ENCODE results near the gene BMPR1A.

The BMPR1A gene

DNA sequence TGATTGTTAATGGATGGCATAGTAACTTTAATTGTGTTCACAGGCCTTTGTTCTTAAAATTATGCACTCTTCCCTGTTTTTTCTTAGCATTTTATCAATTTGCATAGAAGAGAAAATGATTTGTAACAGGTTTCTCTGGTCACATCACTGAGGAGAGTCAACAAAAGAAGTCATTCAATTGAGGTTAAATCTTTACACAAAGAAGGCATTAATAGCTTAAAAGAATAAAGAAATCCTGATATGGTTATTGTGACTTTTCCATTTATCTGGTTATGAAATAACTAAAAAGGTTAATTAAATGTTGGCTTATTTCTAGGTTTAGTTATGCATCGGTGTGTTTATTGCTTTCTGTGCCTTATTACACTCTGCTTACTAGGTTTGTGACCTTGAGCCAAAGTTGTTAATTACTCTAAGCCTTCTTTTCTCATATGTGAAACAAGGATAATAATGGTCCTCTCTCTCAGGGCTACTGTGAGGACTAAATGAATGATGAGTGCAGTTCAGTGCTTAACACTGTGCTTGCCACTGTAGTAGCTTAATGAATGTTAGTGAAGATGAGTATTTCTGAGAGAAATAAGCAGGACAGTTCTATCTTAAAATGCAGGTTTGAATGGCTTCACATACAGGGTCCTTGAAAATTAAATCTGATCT, 12.1 kb downstream of the BMPR1A start:
- peak; percentile 13 for DNase-seq

- DNase-seq, result no peak
Measured at GRCh38 chr10:86769991-86770390, 13.6 kb downstream of the BMPR1A start.

GRCh38 chr10:86770412-86770960, 14.1 kb downstream of the BMPR1A start:
- DNase-seq, result peak; percentile 9

DNA sequence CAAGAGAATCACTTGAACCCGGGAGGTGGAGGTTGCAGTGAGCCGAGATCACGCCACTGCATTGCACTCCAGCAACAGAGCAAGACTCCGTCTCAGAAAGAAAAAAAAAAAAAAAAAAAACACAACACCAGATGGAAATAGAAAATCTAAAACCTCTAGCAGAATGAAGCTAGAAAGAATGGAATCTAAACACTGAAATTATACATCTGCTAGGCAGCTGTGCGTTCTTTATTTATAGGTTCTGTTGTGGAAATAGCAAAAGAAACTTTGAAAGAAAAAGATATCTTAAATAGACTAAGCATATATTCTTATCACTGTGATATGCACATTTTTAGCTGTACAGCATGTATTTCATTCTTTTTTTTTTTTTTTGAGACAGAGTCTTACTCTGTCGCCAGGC, 17.1 kb downstream of the BMPR1A start:
- no peak for DNase-seq

GRCh38 chr10:86775056-86775869, 18.8 kb downstream of the BMPR1A start:
- no peak for DNase-seq

GRCh38 chr10:86775870-86776180, 19.4 kb downstream of the BMPR1A start:
- DNase-seq, result no peak

DNA sequence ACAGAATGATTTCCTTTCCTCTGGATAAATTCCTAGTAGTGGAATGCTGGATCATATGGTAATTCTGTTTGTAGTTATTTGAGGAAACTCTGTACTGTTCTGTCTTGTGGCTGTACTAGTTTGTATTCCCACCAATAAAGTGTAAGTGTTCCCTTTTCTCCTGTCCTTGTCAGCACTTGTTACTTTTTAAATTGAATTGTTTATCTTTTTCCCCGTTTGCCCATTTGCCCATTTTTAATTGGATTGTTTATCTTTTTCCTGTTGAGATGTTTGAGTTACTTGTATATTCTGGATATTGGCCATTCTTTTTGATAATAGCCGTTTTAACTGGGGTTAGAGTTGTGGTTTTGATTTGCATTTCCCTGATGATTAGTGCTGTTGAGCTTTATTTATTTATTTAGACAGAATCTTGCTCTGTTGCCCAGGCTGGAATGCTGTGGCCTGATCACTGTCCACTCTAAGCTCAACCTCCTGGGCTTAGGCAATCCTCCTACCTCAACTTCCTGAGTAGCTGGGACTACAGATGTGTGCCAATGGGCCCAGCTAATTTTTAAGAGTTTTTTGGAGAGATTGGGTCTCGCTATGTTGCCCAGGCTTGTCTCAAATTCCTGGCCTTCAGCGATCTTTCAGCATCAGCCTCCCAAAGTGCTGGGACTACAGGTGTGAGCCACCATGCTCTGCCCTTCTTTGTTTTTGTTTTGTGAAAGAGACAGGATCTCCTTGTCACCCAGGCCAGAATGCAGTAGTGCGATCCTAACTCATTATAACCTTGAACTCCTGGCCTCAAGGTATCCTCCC, 23.0 kb downstream of the BMPR1A start:
- DNase-seq, result no peak

GRCh38 chr10:86782701-86783418, 26.4 kb downstream of the BMPR1A start:
- no peak for DNase-seq

DNA sequence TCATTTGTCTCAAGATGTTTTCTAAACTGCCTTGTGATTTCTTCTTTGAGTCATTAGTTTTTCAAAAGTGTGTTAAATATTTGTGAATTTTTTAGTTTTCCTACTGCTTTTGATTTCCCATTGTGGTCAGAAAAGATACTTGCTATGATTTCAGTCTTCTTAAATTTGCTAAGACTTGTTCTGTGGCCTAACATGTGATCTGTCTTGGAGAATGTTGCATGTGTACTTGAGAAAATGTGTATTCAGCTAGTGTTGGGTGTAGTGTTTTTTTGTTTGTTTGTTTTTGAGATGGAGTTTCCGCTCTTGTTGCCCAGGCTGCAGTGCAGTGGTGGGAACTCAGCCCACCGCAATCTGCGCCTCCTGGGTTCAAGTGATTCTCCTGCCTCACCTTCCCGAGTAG, 28.6 kb downstream of the BMPR1A start:
- DNase-seq, result no peak

- no peak for DNase-seq
Measured at GRCh38 chr10:86785968-86786367, 29.5 kb downstream of the BMPR1A start.

DNA sequence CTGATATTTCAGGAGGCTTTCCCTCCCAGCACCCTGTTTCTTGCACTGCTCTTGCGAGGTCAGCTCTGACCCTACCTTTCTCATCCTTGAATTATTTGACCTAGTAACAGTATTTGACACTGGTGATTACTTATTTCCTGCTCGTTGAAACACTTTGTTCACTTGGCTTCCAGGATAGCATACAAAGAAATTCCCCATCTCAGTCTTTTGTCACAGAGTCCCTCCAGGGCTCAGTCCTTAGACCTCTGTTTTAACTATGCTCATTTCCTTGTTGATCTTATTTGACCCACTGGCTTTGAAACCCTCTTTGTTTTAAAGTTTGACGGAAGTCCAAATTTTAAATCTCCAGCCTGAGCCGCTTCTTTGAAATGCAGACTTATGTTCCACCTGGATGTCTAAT, 29.9 kb downstream of the BMPR1A start:
- no peak for DNase-seq

DNA sequence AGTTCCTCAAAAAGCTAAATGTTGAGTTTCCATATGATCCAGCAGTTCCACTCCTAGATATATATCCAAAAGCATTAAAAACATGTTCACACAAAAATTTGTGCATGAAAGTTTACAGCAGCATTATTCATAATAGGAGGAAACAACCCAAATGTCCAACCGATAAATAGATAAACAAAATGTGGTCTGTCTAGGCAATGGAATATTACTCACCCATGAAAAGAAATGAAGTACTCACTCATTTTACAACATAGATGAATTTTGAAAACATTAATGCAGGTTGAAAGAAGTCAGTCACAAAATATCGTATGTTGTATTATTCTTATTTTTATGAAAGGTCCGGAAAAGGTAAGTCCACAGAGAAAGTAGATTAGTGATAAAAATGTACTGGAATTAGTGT, 34.0 kb downstream of the BMPR1A start:
- no peak for DNase-seq

- no peak for DNase-seq
Measured at GRCh38 chr10:86792461-86793167, 36.2 kb downstream of the BMPR1A start.

- no peak for DNase-seq
Measured at GRCh38 chr10:86793696-86794095, 37.3 kb downstream of the BMPR1A start.

GRCh38 chr10:86795353-86795752, 38.9 kb downstream of the BMPR1A start:
- DNase-seq, result peak; percentile 35

DNA sequence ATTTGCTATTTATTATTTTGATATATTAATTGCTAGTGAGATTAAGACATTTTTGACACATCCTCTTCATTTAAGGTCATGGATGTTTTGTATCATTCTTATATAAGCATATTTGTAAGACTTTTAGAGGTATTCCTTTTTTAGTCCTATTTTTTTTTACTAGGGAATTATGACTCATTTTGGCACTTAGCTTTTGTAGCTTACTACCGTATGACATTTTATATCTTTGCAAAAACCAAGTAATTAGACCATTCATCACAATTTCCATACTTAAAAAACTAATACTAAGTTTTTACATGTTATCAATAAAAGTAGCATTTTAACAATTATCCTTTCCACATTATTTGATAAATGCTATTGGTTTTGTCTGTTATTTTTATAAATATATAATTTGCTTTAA, 41.6 kb downstream of the BMPR1A start:
- no peak for DNase-seq

DNA sequence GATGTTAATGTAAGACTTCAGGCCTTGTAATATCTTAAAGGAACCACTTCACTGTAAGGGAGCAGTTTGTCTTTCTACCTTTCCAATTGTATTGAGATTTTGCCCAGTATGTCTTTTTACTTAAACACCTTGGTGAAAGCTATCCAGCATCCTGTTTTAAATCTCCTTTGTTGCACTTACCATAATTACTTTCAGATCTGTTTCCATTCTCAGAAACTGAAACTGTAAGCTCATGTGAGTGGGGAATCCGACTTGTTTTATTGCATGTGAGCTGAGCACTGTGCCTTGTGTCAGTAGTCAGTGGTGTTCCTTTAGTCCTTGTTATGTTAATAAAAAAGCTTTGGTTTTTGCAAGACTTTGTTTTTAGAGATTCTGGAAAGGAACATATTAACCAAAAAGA, 42.2 kb downstream of the BMPR1A start:
- peak; percentile 50 for DNase-seq

DNA sequence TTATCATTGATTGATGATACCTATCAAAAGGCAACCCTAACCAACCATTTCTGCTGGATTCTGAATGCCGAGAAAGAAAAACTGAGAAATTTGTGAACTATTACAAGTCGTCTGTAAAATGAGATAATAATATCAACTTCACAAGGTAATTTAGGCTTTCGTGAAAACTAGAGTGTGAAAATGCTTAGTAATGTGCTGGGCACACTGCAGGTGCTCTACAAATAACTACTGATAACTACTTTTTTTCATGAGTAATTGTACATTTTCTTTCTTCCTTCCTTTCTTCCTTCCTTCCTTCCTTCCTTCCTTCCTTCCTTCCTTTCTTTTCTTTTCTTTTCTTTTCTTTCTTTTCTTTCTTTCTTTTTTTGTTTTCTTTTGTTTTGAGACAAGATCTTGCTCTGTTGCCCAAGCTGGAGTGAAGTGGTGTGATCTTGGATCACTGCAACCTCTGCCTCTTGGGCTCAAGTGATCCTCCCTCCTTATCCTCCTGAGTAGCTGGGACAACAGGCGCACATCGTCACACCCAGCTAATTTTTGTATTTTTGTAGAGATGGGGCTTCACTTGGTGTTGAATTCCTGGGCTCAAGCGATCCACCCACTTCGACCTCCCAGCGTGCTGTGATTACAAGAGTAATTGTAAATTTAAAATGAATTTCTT, 42.9 kb downstream of the BMPR1A start:
- DNase-seq, result no peak

DNA sequence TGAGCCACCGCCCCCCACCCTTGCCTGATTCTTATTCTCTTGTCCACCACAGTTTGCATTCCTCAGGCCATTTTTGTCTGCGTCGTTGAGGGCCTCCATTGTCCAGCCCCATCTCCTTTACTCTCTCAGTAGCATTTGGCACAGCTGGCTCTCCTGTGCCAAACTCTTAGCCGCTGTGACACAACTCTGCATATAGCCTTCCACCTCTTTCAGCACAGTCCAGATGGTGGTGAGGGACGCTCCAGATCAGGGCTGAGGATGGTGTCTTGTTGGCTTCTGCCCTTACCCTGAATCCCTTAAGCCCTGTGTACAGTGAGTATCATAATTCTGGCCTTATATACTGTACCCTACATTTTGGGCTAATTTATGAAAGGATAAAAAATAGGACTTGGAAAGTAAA, 45.6 kb downstream of the BMPR1A start:
- peak; percentile 62 for DNase-seq

DNA sequence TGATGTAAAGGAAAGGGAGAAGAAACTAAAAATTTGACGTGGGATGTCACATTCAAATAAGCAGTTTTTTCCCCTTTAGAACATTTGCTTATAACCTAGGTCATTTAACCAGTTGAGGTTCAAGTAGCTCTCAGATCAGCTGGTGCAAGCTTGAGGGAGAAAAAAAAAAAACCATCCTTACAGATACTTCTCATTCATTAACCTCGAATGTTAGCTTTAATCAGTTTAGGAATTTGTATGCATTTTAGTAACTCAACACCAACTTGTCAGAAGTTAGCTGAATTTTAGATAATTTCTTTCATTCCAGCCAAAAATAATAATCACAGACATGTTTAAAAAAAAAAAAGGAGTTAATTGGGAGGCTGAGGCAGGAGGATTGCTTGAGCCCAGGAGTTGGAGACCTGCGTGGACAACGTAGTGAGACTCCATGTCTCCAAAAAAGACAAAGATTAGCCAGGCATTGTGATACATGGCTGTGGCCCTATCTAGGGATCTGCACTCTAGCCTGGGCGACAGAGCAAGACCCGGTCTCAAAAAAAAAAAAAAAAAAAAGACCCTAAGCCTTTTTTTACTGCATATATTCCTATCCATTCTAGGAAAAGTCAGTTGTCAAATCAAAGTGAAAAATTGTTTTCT, 46.2 kb downstream of the BMPR1A start:
- no peak for DNase-seq

DNA sequence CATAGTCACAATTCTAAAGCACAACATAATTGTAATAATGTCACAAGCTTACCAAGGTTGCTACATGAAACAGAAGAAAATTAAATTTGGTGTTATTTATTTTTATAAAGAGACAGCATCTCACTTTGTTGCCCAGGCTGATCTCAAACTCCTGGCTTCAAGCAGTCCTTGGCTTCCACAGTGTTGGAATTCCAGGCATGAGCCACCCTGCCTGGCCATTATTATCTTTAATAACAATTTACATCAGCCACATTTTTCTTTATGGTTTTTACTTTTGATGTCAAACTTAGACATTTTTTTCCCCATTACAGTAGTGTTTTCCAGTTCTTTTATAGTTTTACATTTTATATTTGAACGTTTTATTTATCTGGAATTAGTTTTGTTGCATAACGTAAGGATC, 46.7 kb downstream of the BMPR1A start:
- DNase-seq, result no peak
